HG02763 (cell line): ENCODE results near the gene MSH5.
A peak's percentile ranks its signal among the peaks of the same experiment; 100 is the strongest.
"Not testable (repeated sequence)": the region's sequence is repeated elsewhere in the genome, so short reads cannot be mapped to it uniquely, and the experiment has no call there.

Source experiments
- ATAC-seq: cut with Tn5 transposase; IDR thresholded peaks from one replicate; pipeline ENCODE4 v1.9.1; 2021; ENCODE audit warnings: mild to moderate bottlenecking, moderate library complexity; ENCODE audit not compliant: unreplicated experiment

MSH5 gene

GRCh38 chr6:31796993-31797385 lies 57.2 kb downstream of the MSH5 start:
- ATAC-seq = no peak

DNA sequence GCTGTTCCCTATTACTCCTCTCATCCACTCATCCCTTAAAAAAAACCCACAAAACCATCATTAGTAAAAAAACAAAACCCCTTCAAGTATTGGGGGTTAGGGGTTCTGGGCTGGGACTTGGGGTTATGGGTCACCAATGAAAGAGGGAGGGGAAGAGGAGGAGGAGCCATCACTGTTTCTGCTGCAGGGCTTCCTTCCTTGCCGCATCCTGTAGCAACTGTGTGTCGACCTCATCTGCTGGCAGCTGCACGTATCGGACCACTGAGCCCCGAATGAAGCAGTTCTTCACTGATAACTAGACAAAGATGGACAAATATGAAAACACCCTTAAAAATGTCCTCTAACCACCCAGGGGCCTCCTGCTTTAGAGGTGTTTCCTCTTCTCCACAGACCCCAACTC lies 57.8 kb downstream of the MSH5 start:
- ATAC-seq = no peak

DNA sequence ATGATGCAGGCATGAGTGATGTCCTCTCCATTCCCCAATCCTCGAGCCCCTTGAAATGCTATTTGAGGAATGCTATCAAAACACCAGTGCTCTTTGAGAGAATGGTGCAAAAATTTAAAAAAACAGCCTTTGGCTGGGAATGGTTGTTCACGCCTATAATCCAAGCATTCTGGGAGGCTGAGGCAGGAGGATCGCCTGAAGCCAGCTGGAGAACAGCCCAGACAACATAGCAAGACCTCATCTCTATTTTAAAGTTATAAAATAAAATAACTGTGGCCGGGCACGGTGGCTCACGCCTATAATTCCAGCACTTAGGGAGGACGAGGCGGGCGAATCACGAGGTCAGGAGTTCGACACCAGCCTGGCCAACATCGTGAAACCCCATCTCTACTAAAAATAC lies 60.0 kb downstream of the MSH5 start:
- no peak for ATAC-seq

GRCh38 chr6:31801031-31801927 lies 61.5 kb downstream of the MSH5 start:
- not testable (repeated sequence) for ATAC-seq

- no peak for ATAC-seq
These were observed 66.2 kb downstream of the MSH5 start for GRCh38 chr6:31805939-31806469.

DNA sequence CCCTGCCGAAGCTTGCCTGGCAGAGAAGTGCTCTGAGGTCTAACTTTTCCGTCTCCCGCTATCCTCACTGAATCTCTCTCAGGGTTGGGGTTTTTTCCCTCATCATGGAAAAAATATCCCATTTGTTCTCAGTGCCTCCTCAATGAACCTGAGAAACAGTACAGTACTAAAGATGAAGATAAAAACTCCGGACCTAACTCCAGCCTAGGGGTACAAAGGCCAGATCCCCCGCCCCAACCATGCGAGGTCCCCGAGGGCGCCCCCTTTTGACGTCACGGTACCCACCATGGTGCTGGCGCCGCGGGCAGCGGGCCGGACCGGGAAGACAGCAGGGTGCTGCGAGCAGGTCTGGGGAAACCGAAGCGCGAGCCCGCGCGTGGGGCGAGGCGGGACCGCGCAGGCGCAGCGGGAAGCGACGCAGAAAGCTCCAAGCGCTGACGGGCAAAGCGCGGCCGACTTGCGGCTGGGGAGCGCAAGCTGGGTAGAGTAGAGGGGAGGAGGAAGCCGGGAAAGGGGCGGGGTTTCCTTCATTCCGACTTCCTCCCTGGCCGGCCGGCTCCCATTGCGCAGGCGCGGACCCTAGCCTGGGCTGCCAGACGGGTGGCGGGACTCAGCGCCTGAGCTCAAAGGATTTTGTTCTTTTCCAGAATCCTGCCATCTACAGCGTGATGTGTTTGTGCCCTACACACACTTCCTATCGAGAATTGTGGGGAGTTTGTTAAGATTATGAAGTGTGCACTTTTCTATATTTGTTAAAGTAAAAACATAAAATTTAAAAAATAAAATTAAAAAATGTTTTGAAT lies 66.9 kb downstream of the MSH5 start, which contains the start of gene LSM2:
Gene LSM2, minus strand, starts transcription at position 497 of the 803 bp plus-strand sequence. Its CDS starts 209 bp downstream, at position 288.
- ATAC-seq = peak; percentile 88

DNA sequence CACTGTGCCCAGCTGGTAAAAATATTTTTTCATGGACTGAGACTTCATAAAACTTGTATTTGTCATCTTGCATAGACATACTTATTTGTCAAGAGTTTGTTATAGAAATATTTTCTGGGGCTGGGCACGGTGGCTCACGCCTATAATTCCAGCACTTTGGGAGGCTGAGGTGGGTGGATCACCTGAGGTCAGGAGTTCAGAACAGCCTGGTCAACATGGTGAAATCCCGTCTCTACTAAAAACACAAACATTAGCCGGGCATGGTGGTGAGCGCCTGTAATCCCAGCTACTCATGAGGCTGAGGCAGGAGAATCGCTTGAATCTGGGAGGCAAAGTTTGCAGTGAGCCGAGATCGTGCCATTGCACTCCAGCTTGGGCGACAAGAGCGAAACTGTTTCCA lies 68.8 kb downstream of the MSH5 start:
- ATAC-seq = not testable (repeated sequence)

DNA sequence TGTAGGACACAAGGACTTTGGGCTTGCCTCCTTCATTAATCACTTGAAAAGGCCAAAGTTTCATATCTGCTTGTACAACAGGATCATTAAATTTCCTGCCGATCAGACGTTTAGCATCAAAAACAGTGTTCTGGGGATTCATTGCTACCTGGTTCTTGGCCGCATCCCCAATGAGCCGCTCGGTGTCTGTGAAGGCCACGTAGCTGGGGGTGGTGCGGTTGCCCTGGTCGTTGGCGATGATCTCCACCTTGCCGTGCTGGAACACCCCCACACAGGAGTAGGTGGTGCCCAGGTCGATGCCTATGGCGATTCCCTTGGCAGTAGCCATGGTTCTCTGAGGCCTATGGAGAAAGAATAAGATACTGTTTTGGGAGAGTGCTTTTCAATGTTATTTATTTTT lies 71.8 kb downstream of the MSH5 start:
- ATAC-seq = no peak
